ENCODE measurements around the gene S100A16.

- no peak for TF ChIP-seq CTCF (IDR thresholded peaks at IDR 0.05)
- no peak for TF ChIP-seq POLR2A (IDR thresholded peaks at IDR 0.05)
Observed at GRCh38 chr1:153633161-153633753, 20.3 kb upstream of the S100A16 start.

All from body of pancreas (tissue), 4 donors.